Activated CD4-positive, alpha-beta T cell treated with anti-CD3 and anti-CD28 coated beads, Interleukin-2, amount 50 U/mL, for 24 hours (primary cell): ENCODE results near the gene UBFD1.
"Not testable (repeated sequence)": the region's sequence is repeated elsewhere in the genome, so short reads cannot be mapped to it uniquely, and the experiment has no call there.

Source experiments
- DNase-seq, 2 donors: peaks; one replicate each; pipeline ENCODE4 v3.0.0-alpha.2; 2020; ENCODE audit warnings: low read depth in 1 of 2, low spot score in 1 of 2

Gene UBFD1

DNA sequence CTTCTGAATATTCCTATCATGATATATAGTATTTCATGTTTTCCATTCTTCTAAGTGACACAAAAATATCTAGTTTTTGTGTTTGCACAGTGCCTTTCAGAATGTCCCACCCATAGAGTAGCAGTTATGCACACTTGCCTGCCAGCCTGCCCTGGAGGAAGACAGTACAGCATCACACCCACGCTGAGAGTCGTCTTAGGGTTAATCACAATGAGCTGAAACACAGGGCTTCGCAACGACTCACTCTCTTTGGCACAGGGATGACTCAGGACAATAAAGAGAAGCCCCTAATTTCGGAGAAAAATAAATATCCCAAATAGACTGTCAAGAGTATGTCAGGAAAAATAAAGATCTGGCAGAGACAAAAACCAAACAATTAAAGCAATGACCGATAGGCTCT is 50.2 kb downstream of the UBFD1 start:
- no peak for DNase-seq

DNA sequence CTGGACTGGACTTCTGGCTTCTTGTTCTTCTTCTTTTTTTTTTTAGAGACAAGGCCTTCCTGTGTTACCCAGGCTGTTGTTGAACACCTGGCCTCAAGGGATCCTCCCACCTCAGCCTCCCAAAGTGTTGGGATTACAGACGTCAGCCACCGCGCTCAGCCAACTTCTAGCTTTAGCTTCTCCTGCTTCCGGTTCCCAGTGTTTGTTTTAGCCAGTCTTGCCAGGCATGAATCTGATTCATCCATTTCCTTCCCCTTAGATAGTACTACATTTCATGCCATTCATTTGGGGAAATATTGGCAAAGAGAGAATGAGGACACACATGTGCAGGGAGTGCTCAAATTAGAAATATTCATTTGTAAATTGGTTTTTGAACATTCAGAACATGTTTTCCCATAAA is 50.7 kb downstream of the UBFD1 start:
- no peak for DNase-seq

DNA sequence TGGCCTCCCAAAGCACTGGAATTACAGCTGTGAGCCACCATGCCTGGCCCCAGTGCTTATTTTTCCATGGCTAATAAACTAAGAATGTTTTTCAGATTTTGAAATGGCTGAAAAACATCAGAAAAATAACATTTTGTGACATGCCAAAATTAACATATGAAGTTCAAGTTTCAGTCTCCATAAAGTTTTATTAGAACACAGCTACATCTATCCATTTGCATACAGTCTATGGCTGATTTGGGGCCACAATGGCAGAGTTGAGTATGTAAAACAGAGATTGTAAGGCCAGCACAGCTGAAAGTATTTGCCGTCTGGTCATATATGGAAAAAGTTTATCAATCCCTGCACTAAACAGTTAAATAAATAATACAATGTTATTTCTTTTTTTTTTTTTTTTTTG is 52.4 kb downstream of the UBFD1 start:
- no peak for DNase-seq

DNA sequence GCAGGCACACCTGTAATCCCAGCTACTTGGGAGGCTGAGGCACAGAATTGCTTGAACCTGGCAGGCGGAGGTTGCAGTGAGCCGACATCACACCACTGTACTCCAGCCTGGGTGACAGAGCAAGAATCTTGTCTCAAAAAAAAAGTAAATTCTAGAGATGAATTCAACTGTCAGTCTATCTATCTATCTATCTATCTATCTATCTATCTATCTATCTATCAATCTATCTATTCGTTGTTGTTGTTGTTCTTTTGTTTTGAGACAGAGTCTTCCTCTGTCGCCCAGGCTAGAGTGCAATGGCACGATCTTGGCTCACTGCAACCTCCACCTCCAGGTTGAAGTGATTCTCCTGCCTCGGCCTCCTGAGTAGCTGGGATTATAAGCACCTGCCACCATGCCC is 53.4 kb downstream of the UBFD1 start:
- DNase-seq, result not testable (repeated sequence)

DNA sequence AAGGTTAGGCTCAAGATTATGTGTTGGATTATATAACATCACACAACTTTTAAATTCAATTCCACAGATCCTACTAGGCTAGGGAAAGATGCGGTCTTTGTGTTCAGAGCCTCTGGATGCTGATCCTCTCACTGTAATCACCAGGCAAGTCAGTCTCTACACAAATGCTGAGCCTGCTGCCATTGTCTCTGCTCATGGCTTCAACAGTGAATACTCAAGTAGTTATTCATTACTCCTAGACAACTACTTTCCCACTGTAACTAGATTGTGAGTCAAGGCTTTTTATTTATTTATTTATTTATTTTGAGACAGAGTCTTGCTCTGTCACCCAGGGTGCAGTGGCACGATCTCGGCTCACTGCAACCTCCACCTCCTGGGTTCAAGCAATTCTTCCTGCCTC is 54.4 kb downstream of the UBFD1 start:
- DNase-seq, result no peak

DNA sequence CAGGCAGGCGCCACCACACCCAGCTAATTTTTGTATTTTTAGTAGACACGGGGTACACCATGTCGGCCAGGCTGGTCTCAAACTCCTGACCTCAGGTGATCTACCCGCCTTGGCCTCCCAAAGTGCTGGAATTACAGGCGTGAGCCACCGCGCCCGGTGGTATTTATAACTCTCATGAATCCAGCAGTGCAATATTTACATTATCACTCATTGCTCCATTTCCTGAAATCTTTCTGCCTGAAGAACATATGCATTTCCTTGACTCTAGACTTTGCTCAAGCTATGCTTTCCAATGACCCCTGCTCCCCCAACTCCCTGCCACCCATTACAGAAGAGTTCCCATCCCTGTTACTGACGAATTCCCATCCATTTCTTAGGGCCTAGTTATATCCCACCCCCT is 58.3 kb downstream of the UBFD1 start:
- no peak for DNase-seq
